GM12878 (cell line): Measurements from ENCODE around the gene RSPH1. TPM values are rescaled to one million over a fixed set of nuclear protein-coding genes. Genes with fewer than 3 reads are reported as not detected.

Source experiments
- BCL3 ChIP-seq: IDR thresholded peaks from 2 replicates; pipeline ENCODE4 v1.6.1; 2011; ENCODE audit warnings: borderline replicate concordance, low read depth, mild to moderate bottlenecking, moderate library complexity, low read length; ENCODE audit not compliant: insufficient read depth, poor library complexity, severe bottlenecking
- CEBPB ChIP-seq, 2 experiments: fragments of 150-350 bp in 1 of 2; IDR thresholded peaks; 2 replicates each; pipeline ENCODE4 v1.6.1; 2012 to 2014; ENCODE audit warnings: low read depth in 2 of 2, low read length in 2 of 2, borderline replicate concordance in 1 of 2, inconsistent platforms in 1 of 2
- EGR1 ChIP-seq, 2 experiments: IDR thresholded peaks; 1 replicate in 1 of 2; 2 replicates in 1 of 2; pipeline ENCODE4 v1.6.1; 2011 to 2012; ENCODE audit warnings: low read depth in 2 of 2, low read length in 2 of 2, borderline replicate concordance in 1 of 2, mild to moderate bottlenecking in 1 of 2, moderate library complexity in 1 of 2
- EP300 ChIP-seq, 2 experiments: fragments of 150-350 bp in 1 of 2; IDR thresholded peaks; 2 replicates each; pipeline ENCODE4 v1.6.1; 2011 to 2012; ENCODE audit warnings: low read depth in 2 of 2, low read length in 2 of 2, borderline replicate concordance in 1 of 2, improper control_type of control experiment in 1 of 2, inconsistent platforms in 1 of 2; ENCODE audit not compliant: control insufficient read depth in 1 of 2
- MAX ChIP-seq: IDR thresholded peaks from 2 replicates; pipeline ENCODE4 v1.6.1; 2012; ENCODE audit warnings: low read depth, low read length, improper control_type of control experiment
- MYC ChIP-seq: IDR thresholded peaks from 2 replicates; pipeline ENCODE4 v1.6.1; 2011; ENCODE audit warnings: mild to moderate bottlenecking, low read length, moderate library complexity, inconsistent platforms; ENCODE audit not compliant: insufficient read depth, insufficient replicate concordance, insufficient read length, severe bottlenecking
- NFIC ChIP-seq: IDR thresholded peaks from 2 replicates; pipeline ENCODE4 v1.6.1; 2012; ENCODE audit warnings: low read depth, mild to moderate bottlenecking, inconsistent platforms, low read length, moderate library complexity
- NFXL1 ChIP-seq: fragments of 450-650 bp; IDR thresholded peaks from 2 replicates; pipeline ENCODE4 v1.6.1; 2017; ENCODE audit warnings: antibody characterized with exemption, mild to moderate bottlenecking, borderline replicate concordance
- PML ChIP-seq: IDR thresholded peaks from 2 replicates; pipeline ENCODE4 v1.6.1; 2012; ENCODE audit warnings: low read length, inconsistent platforms
- POLR2A ChIP-seq: IDR thresholded peaks from 2 replicates; pipeline ENCODE4 v1.6.1; 2011; ENCODE audit warnings: low read depth, mild to moderate bottlenecking, low read length
- POLR2AphosphoS2 ChIP-seq: IDR thresholded peaks from 2 replicates; pipeline ENCODE4 v1.6.1; 2011; ENCODE audit warnings: low read depth, mild to moderate bottlenecking, low read length, improper control_type of control experiment, moderate library complexity
- RUNX3 ChIP-seq: IDR thresholded peaks from 2 replicates; pipeline ENCODE4 v1.6.1; 2012; ENCODE audit warnings: low read length, inconsistent platforms
- SRF ChIP-seq, 2 experiments: IDR thresholded peaks; 2 replicates each; pipeline ENCODE4 v1.6.1; 2011; ENCODE audit warnings: low read depth in 2 of 2, low read length in 2 of 2, mild to moderate bottlenecking in 1 of 2, moderate library complexity in 1 of 2
- STAT3 ChIP-seq: IDR thresholded peaks from 2 replicates; pipeline ENCODE4 v1.6.1; 2011; ENCODE audit warnings: low read depth, low read length, improper control_type of control experiment
- ZBED1 ChIP-seq: IDR thresholded peaks from 2 replicates; pipeline ENCODE4 v1.6.1; 2016; ENCODE audit warnings: borderline replicate concordance
- ZNF207 ChIP-seq: fragments of 450-650 bp; IDR thresholded peaks from 2 replicates; pipeline ENCODE4 v1.6.1; 2014; ENCODE audit warnings: antibody characterized with exemption, mild to moderate bottlenecking, borderline replicate concordance
- ZNF217 ChIP-seq: fragments of 450-650 bp; IDR thresholded peaks from 2 replicates; pipeline ENCODE4 v1.6.1; 2017; ENCODE audit warnings: antibody characterized with exemption, mild to moderate bottlenecking
- ZNF384 ChIP-seq: IDR thresholded peaks from 2 replicates; pipeline ENCODE4 v1.6.1; 2012; ENCODE audit warnings: low read depth, mild to moderate bottlenecking, low read length, improper control_type of control experiment, borderline replicate concordance
- polyA plus RNA-seq, 11 experiments: library from polyadenylated mRNA; depleted of rRNA in 4 of 11; unstranded in 6 of 11; stranded (reverse) in 5 of 11; fragments of >200 nt; fragmentation: Nextera tagmentation in 4 of 11; fragmentation: Illumina TruSeq in 1 of 11; extraction: Ambion mirVana in 4 of 11; extraction: Trizol in 1 of 11; gene quantifications; 1 replicate in 1 of 11; 2 replicates in 10 of 11; pipeline versions ENCODE4 v1.2.1 to v1.2.3, GENCODE V29; 2011 to 2016; ENCODE audit warnings: inconsistent platforms in 2 of 11, missing spikeins in 2 of 11, low read depth in 1 of 11
- total RNA-seq, 4 experiments: library from RNA; depleted of rRNA in 3 of 4; stranded (reverse); fragments of >200 nt in 3 of 4; fragmentation: Illumina TruSeq in 1 of 4; extraction: Trizol in 1 of 4; gene quantifications; 2 replicates each; pipeline versions ENCODE4 v1.2.1 to v1.2.3, GENCODE V29; 2013 to 2021

Gene RSPH1
- total and polyA plus RNA-seq, 10 of the 15 experiments (the other 5 are each of a cell fraction or from before 2014, with no cell fraction given), result 0.11 to 1.4 (median 0.38) TPM

- TF ChIP-seq EGR1 (IDR thresholded peaks at IDR 0.05; ENCODE audit: borderline replicate concordance in 1 of 2, low read depth in 2 of 2, low read length in 2 of 2) (peak; percentile 52 to 96), CEBPB (IDR thresholded peaks at IDR 0.05; ENCODE audit: borderline replicate concordance in 1 of 2, low read depth in 2 of 2, low read length in 2 of 2) (no peak), STAT3 (no peak), ZNF384 (no peak), PML (0 out of 2 replicates have a peak, but pooled peaks have one; percentile 41), POLR2AphosphoS2 (no peak), MAX (no peak), ZBED1 (peak; percentile 80; the same call in 1 of the 2 replicates), NFXL1 (no peak), MYC (peak; percentile 58), ZNF207 (0 out of 2 replicates have a peak, but pooled peaks have one; percentile 39), RUNX3 (peak; percentile 99), BCL3 (peak; percentile 91), POLR2A (no peak), NFIC (peak; percentile 84), SRF (IDR thresholded peaks at IDR 0.05; ENCODE audit: low read depth in 2 of 2, low read length in 2 of 2) (no peak), EP300 (IDR thresholded peaks at IDR 0.05; ENCODE audit: borderline replicate concordance in 1 of 2, control insufficient read depth in 1 of 2, low read depth in 2 of 2, low read length in 2 of 2) (peak in 1 of 2 experiments; percentile 66; a peak in 2 of 4 replicates), ZNF217 (no peak; the same call in none of the 2 replicates)
Observed at GRCh38 chr21:42439284-42440186, 56.5 kb downstream of the RSPH1 start (continued).
